GM21723 (cell line): ENCODE results near the gene PROP1.
"Not testable (repeated sequence)": the region's sequence is repeated elsewhere in the genome, so short reads cannot be mapped to it uniquely, and the experiment has no call there.

ENCODE experiments used
- ATAC-seq: cut with Tn5 transposase; IDR thresholded peaks from one replicate; pipeline ENCODE4 v1.9.1; 2021; ENCODE audit warnings: mild to moderate bottlenecking, moderate library complexity; ENCODE audit not compliant: unreplicated experiment

PROP1 gene

GRCh38 chr5:177945601-177946283 is 50.3 kb downstream of the PROP1 start:
- peak; percentile 46 for ATAC-seq

- not testable (repeated sequence) for ATAC-seq
These were observed 50.9 kb downstream of the PROP1 start for GRCh38 chr5:177945145-177945544.

GRCh38 chr5:177943805-177944736 is 52.0 kb downstream of the PROP1 start:
- ATAC-seq = peak; percentile 45

DNA sequence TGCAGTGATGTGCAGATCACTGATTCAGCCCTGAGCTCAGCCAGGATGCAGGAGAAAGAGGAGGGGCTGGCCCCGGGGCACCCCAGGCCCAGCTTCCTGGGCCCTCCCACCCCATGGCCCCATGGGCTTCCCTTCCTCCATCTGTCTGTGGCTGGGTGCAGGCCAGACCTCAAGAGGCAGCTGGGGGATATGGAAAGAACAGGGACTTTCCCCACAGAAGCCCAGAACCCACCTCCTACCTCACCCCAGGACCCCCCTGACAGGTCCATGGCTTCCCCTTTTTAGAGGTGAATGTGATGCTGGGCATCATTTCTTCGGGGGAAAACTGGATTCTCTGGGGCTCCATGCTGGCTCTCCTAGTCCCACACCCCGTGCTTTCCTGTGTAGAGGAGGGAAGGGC is 53.1 kb downstream of the PROP1 start:
- ATAC-seq = not testable (repeated sequence)
